HL-60 (cell line): Measurements from ENCODE around the gene MYO6.

ENCODE experiments used
- DNase-seq, 2 experiments: peaks; one replicate each; pipeline ENCODE4 v3.0.0-alpha.2; 2010 to 2020; ENCODE audit warnings: low read depth in 1 of 2, low spot score in 1 of 2
- H3K27ac ChIP-seq: fragments of 250-450 bp; sonication (Bioruptor Pico); replicated peaks from 2 replicates; pipeline ENCODE4 v1.5.1; 2020; ENCODE audit warnings: mild to moderate bottlenecking, moderate library complexity
- H3K27me3 ChIP-seq: fragments of 250-450 bp; sonication (Bioruptor Pico); 2 replicates; pipeline ENCODE4 v1.5.1; 2021; ENCODE audit warnings: mild to moderate bottlenecking, moderate library complexity; ENCODE audit not compliant: insufficient read depth, poor library complexity, severe bottlenecking
- H3K4me3 ChIP-seq: replicated peaks from 2 replicates; pipeline ENCODE4 v1.5.1; 2011; ENCODE audit warnings: mild to moderate bottlenecking, control low read depth, low read length; ENCODE audit not compliant: insufficient read depth
- CTCF ChIP-seq: IDR thresholded peaks from one replicate; pipeline ENCODE4 v1.5.1; 2011; ENCODE audit warnings: low read length, control low read depth, inconsistent platforms; ENCODE audit not compliant: insufficient read depth
- GABPA ChIP-seq: IDR thresholded peaks from 2 replicates; pipeline ENCODE4 v1.6.1; 2012; ENCODE audit warnings: low read depth
- POLR2AphosphoS5 ChIP-seq: IDR thresholded peaks from 2 replicates; pipeline ENCODE4 v1.6.1; 2012; ENCODE audit warnings: low read depth
- SPI1 ChIP-seq: IDR thresholded peaks from 2 replicates; pipeline ENCODE4 v1.6.1; 2012; ENCODE audit warnings: low read depth, mild to moderate bottlenecking, borderline replicate concordance
- TF ChIP-seq, protein P1 (sequence below): IDR thresholded peaks from 2 replicates; pipeline ENCODE4 v1.6.1; 2012; ENCODE audit warnings: low read depth; ENCODE audit not compliant: insufficient replicate concordance

MYO6 gene

GRCh38 chr6:75932067-75932466, 183.0 kb downstream of the MYO6 start:
- Histone ChIP-seq H3K27me3 (no peaks in the 10 kb centered on the region), H3K27ac (no peak overlapping the region), H3K4me3 (no peak overlapping the region)
- DNase-seq: peak in 1 of 2 experiments; percentile 23
- peak; percentile 26 for TF ChIP-seq CTCF
- TF ChIP-seq, protein P1, sequence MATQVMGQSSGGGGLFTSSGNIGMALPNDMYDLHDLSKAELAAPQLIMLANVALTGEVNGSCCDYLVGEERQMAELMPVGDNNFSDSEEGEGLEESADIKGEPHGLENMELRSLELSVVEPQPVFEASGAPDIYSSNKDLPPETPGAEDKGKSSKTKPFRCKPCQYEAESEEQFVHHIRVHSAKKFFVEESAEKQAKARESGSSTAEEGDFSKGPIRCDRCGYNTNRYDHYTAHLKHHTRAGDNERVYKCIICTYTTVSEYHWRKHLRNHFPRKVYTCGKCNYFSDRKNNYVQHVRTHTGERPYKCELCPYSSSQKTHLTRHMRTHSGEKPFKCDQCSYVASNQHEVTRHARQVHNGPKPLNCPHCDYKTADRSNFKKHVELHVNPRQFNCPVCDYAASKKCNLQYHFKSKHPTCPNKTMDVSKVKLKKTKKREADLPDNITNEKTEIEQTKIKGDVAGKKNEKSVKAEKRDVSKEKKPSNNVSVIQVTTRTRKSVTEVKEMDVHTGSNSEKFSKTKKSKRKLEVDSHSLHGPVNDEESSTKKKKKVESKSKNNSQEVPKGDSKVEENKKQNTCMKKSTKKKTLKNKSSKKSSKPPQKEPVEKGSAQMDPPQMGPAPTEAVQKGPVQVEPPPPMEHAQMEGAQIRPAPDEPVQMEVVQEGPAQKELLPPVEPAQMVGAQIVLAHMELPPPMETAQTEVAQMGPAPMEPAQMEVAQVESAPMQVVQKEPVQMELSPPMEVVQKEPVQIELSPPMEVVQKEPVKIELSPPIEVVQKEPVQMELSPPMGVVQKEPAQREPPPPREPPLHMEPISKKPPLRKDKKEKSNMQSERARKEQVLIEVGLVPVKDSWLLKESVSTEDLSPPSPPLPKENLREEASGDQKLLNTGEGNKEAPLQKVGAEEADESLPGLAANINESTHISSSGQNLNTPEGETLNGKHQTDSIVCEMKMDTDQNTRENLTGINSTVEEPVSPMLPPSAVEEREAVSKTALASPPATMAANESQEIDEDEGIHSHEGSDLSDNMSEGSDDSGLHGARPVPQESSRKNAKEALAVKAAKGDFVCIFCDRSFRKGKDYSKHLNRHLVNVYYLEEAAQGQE: no peak

- no peak for DNase-seq
- no peak for TF ChIP-seq SPI1
- H3K27ac ChIP-seq: no peak overlapping the region
Observed at GRCh38 chr6:75933387-75933975, 184.4 kb downstream of the MYO6 start.

DNA sequence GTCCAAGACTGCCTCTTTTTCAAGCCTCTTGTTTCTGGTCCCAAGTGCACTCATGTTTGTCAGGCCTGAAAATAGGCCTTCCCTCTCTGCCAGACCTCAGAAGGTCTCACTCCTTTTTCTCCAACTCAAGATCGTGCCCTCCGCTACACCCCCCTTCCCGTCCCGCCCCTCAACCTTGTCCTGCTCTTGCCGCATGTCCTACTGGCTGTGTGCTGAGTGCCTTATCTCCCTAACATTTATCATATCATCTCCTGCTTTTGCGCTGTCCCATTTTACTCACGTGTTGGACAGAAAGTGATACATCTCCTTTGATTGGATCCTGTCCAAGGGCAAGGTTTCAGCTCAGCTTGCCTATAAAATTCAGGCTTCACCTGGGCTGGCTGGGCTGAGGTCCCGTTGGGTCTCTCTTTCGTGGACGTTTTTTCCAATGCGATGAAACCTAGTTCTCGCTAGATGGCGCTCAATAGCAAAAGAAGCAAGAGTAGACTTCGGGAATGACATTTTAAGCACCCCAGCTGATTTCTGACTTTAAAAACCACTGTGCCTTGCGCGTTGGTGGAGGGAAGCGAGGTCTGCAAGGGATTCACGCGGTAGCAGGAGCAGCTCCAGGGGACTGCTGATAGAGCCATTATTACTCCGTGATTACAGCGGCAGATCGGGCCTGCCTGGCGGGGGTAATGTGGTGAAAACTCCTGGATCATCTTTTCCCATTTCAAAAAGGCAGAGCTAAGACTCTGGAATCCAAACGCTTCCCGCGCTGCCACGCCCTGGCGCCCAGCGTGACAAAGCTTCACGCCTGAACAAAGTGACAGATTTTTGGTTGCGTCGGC, 185.8 kb downstream of the MYO6 start:
- TF ChIP-seq CTCF: peak; percentile 60
- TF ChIP-seq POLR2AphosphoS5: no peak
- Histone ChIP-seq H3K27me3 (no peaks in the 10 kb centered on the region), H3K27ac (no peak overlapping the region), H3K4me3 (no peak overlapping the region)
- DNase-seq: peak; percentile 6 to 42

More at GRCh38 chr6:75933387-75933975, 184.4 kb downstream of the MYO6 start:
- Histone ChIP-seq H3K4me3 (no peak overlapping the region), H3K27me3 (no peaks in the 10 kb centered on the region)

DNA sequence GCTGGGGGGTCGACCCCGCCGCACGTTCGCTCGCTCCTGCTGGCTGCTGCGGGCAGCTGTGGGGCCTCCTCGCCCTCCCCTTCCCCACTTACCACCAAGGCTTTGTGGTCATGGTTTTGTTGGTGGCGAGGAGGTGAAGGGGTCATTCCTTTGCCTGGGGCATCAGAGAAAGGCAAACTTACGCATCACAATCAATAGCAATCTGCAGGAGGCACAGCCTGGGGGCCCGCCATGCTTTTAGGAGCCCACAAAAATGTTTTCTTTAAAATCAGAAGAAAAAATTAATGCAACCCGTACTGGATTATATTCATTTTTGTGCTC, 186.4 kb downstream of the MYO6 start:
- DNase-seq: no peak
- Histone ChIP-seq H3K27me3 (no peaks in the 10 kb centered on the region), H3K27ac (no peak overlapping the region), H3K4me3 (no peak overlapping the region)
- no peak for TF ChIP-seq POLR2AphosphoS5
- no peak for TF ChIP-seq GABPA
- no peak for TF ChIP-seq SPI1
- TF ChIP-seq, protein P1: no peak
- no peak for TF ChIP-seq CTCF
